Amygdala (tissue), 56 donors: Measurements from ENCODE around the gene CDRT4.
A peak's percentile ranks its signal among the peaks of the same experiment; 100 is the strongest.

Source experiments
- DNase-seq, 56 donors: peaks; one replicate each; lab custom pipeline; 2025; lab: John Stamatoyannopoulos, UW

The CDRT4 gene

DNA sequence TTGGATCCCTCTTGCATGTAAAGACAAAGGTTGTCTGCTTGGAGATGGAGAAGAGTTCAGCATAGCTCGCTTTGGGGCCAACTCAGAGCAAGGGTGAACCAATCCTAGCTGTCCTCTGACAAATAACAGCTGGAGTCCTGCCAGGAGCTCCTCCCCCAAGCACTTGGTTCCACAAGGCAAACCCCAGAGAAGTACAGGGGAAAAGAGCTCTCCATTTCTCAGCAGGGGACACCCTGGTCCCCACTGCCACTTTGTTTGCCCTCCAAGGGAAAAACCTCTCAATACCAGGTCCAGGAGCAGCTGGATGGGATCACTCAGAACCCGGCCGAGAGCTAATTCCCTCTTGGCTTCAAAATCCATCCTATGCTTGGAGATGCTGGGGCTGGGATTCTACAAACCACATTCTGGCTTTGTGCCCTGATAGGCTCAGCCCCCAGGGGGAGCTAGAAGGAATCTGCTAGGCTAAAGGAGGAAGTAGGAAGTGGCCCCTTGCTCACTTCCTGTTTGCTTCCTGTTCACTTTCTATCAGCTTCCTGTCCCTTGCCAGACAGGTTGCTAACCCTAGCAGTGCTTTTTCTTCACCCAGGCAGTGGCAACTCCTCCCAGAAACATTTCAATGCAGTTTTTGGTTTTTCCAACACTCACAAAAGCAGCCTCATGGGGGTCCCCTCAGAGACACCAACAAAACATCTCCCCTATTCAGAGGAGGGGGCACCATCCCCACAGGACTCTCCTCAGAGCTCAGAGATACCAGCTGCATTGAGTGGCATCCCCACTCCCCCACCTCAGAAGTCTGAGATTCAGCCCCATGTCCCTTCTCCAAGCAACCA lies 30.7 kb downstream of the CDRT4 start:
- peak in 37 of 56 donors; percentile 7 to 74 (median 44) for DNase-seq

GRCh38 chr17:15434956-15435355 lies 32.5 kb downstream of the CDRT4 start:
- no peak for DNase-seq

GRCh38 chr17:15432807-15433611 lies 34.4 kb downstream of the CDRT4 start:
- no peak for DNase-seq

DNA sequence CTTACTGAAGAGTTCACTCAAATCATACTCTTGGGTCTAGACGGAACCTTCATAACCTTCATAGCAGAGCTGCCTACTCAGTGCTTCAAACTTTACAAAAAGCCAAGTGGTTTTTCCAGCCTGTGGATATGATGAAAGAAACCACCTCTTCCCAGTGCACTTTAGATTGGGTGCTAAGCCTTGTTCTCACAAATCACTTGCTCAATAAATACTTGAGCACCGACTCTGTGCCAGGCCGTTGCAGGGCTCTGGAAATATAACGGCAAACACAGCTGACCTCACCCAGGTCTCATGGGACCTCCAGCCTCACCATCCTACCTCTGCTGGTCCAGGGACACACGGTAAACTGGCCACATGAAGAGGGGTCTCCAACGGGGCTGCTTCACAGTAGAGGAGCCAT lies 35.7 kb downstream of the CDRT4 start:
- no peak for DNase-seq

DNA sequence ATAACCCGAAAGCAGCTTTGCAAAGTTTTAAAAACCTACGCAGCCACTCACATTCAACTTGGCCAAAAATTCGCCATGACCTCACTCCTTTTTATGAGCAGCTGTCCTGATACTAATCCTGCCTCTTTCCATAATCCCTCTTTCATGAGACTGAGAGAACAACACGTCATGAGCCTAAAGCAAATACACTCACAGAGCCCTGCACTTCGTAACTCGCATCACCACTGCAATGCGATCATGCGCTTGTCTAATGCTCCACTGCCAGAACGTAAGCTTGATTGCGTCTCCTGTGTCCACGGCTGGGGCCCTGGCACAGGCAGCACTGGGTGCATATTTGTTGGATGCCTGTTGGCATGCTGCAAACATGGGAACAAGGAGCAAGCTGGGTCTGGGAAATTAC lies 36.2 kb downstream of the CDRT4 start:
- peak in 1 of 56 donors; percentile 19 for DNase-seq

DNA sequence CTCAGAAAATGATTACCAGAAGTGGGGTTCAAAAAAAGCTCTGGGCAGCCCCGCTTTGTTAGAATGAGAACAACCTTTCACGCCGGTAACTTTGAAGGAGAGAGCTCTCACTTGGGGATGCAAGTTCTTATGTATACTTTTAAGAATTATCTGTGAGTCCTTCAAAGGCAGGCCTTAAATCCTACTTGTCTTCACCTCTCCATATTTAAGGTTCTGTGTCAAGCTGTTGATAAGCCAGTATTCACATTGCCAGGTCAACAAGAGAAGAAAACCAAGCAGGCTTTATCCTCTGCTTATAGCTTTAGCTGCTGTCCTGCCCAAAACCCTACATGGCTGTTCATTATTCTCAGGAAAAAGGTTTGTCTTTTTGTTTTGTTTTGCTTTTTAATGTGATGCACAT lies 42.9 kb downstream of the CDRT4 start:
- no peak for DNase-seq

DNA sequence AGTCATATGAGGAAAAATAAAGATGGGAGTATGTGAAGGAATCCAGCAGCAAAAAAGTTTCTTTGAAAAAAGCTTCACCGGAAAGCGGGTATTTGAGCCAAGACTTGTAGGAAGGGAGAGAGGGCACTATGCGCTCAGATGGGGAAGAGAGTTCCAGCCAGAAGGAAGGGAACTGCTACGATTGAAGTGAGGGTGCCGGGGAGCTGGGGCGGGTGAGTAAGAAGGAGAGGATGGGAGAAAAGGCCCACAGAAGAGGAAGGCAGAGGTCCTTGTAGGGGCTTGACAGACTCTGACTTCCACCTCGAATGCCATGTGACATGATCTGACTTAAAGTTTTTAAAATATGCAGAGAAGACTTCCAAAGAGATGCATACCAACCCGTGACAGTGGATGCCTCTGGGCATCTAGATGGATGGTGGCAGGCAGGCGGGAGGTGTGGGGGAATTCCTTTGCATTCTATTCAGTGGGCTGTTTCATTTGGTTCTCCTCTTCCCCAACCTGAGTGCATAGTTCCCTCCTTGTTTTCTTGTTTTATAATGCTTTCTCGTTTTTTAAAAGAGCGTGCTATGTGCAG lies 44.9 kb downstream of the CDRT4 start:
- no peak for DNase-seq

DNA sequence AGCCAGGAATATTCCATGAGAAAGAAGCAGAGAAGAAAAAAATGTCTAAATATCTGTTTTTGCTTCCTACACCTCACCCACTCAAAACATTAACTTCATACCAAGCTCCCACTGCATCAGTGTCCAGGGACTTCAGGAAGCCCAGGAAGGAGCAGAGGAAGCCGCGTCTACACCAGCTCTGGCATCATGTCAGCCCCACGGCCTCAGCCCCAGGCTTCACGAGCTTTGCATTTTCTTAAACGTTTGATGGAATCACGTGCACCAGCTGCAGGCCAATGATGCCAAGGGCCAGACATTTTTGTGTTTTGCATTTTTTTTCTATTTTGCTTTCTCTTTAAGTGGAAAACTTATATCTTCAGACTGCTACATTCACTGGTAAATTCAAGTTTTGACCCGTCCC lies 48.6 kb downstream of the CDRT4 start:
- no peak for DNase-seq

GRCh38 chr17:15414532-15415306 lies 52.7 kb downstream of the CDRT4 start:
- DNase-seq: peak in 31 of 56 donors; percentile 7 to 81 (median 40)

DNA sequence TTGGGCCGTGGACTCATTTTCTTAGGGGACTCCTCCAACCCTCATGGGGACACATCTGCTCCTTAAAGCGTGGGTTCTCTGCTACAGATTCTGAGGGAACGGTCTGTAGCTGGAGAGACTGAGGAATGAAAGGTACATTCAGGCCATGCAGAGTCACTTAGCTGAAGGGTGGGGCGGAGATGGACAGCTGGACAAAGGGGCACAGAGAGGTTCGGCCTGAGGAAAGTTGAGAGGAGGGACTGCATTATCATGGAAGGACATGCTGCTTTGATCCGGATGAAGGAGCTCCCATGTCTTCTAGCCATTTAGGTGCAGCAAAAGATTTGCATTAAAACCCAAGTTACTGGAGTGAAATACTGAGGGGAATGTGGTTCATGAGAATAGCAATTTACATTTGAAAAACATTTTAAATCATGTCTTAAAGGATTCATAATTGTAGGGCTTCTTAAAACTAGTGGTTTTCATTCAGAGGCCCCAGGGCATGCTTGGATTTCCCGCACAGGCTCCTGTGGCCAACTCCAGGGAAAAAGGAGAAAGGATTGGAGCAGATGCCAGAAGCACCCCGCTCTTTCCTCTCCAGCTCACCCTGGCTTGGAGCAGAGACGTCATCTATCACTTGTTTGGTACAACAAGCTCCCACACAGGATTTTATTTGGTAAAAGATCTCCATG lies 54.2 kb downstream of the CDRT4 start:
- DNase-seq: peak in 1 of 56 donors; percentile 37

DNA sequence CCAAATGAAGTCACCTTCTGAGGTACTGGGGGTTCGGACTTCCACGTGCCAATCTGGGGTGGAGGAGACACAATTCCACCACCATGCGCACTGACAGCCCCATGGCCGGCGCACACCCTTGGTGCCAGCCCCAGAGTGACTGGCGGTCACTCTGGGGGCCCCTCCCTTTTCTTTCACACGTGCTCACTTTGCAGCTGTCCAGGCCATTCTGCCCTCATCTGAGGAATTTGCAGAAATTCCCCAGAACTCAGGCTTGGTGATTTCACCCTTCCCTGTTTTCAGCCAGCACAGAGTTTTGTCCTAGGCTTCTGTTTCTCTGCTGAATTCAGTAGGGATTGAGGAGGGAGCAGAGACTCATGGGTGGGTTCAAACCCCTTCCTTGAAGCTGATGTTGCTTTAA lies 54.8 kb downstream of the CDRT4 start:
- no peak for DNase-seq

DNA sequence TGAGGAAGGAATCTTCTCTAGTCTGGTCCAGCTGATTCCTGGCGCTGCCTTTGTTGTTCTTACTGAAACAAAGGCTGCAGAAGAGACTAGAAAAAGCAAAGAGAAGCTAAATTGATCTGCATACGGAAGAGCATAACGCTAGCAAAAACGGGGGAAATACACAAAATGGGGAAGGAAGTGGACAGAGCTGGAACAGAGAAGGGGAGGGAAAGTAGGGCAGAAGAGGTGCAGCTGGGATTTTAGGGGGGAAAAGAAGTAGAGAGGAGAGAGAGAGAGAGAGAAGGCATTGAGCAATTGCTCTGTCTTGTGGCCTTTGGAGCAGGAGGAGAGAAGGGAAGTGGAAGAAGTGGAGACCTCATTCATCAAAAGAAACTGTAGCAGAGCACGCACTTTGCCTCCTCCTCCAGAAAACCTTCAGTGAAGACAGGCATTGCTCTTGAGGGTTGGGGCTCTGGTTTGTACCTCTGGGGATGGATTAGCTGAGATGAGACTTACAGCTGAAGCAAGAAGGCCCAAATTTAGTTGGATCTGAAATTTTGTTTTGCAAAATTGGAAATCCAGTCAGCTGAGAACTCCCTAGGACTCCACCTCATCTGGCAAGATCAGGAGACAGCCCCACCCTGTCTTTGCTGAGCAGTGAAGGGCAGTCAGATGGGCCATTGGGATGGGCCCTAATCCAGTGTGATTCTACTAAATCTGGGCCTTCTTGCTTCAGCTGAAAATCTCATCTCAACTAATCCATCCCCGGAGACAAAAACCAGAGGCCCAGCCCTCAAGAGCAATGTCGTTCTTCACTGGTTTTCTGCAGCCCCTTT lies 55.8 kb downstream of the CDRT4 start:
- no peak for DNase-seq

GRCh38 chr17:15409721-15410250 lies 57.6 kb downstream of the CDRT4 start:
- DNase-seq: peak in 4 of 56 donors; percentile 12 to 19 (median 16)

GRCh38 chr17:15408803-15409202 lies 58.6 kb downstream of the CDRT4 start:
- DNase-seq: no peak

GRCh38 chr17:15406081-15406480 lies 61.3 kb downstream of the CDRT4 start:
- no peak for DNase-seq

GRCh38 chr17:15405058-15405415 lies 62.4 kb downstream of the CDRT4 start:
- no peak for DNase-seq

GRCh38 chr17:15404106-15405057 lies 63.0 kb downstream of the CDRT4 start:
- DNase-seq: no peak
